H1 (cell line): Measurements from ENCODE around the gene S100P. TPM values are rescaled to one million over a fixed set of nuclear protein-coding genes. Genes with fewer than 3 reads are reported as not detected.

Source experiments
- CTCF ChIA-PET: fragments of 300-600 bp; sonication (Branson Sonifier 250); formaldehyde crosslinking; loops from one replicate; lab custom pipeline; 2021; ENCODE audit not compliant: partially characterized antibody; lab: Charles Lee
- POLR2A ChIA-PET: fragments of 300-600 bp; sonication (Branson Sonifier 250); formaldehyde crosslinking; loops from one replicate; lab custom pipeline; 2021; ENCODE audit warnings: inconsistent platforms; ENCODE audit not compliant: partially characterized antibody; lab: Charles Lee
- DNase-seq, 2 experiments: peaks; one replicate each; pipeline versions ENCODE4 v3.0.0 to v3.0.0-alpha.2; 2010 to 2022; ENCODE audit warnings: low spot score in 2 of 2, low read depth in 1 of 2, mixed read lengths in 1 of 2
- FAIRE-seq: peaks from 2 replicates; lab custom pipeline; 2011; peaks lifted over from hg19 to GRCh38; lab: Jason Lieb, UNC
- H2AFZ ChIP-seq: 2 replicates; pipeline ENCODE4 v1.8.1; 2012; ENCODE audit warnings: low read length, inconsistent platforms
- H2AK5ac ChIP-seq: 2 replicates; pipeline ENCODE4 v1.6.1; 2013; ENCODE audit warnings: low read depth, low read length
- H2BK120ac ChIP-seq: replicated peaks from 2 replicates; pipeline ENCODE3; 2013; ENCODE audit warnings: low read depth, low read length, inconsistent platforms
- H2BK12ac ChIP-seq: 2 replicates; pipeline ENCODE4 v1.6.1; 2013; ENCODE audit warnings: low read depth, low read length
- H2BK15ac ChIP-seq: 2 replicates; pipeline ENCODE4 v1.6.1; 2013; ENCODE audit warnings: low read length
- H2BK20ac ChIP-seq: 2 replicates; pipeline ENCODE4 v1.6.1; 2013; ENCODE audit warnings: low read length
- H2BK5ac ChIP-seq: 2 replicates; pipeline ENCODE4 v1.6.1; 2013; ENCODE audit warnings: low read depth, low read length
- H3K14ac ChIP-seq: 2 replicates; pipeline ENCODE4 v1.6.1; 2013; ENCODE audit warnings: inconsistent platforms; ENCODE audit not compliant: insufficient read length
- H3K18ac ChIP-seq: 2 replicates; pipeline ENCODE4 v1.6.1; 2013; ENCODE audit warnings: low read length; ENCODE audit errors: extremely low read depth
- H3K23ac ChIP-seq: 2 replicates; pipeline ENCODE4 v1.6.1; 2013; ENCODE audit warnings: inconsistent platforms; ENCODE audit not compliant: insufficient read length
- H3K23me2 ChIP-seq: 2 replicates; pipeline ENCODE4 v1.6.1; 2013; ENCODE audit warnings: low read depth, low read length
- H3K27ac ChIP-seq: 2 replicates; pipeline ENCODE4 v1.6.1; 2011; ENCODE audit warnings: low read depth, low read length, inconsistent platforms
- H3K27me3 ChIP-seq, 4 experiments: replicated peaks in 1 of 4; 1 replicate in 1 of 4; 2 replicates in 3 of 4; pipeline versions ENCODE4 v1.6.1 to v1.8.1; 2011 to 2013; ENCODE audit warnings: low read length in 3 of 4, mild to moderate bottlenecking in 3 of 4, inconsistent platforms in 2 of 4, mixed read lengths in 2 of 4, moderate library complexity in 1 of 4; ENCODE audit not compliant: control insufficient read depth in 3 of 4, insufficient read depth in 3 of 4; ENCODE audit errors: extremely low read depth in 1 of 4
- H3K36me3 ChIP-seq, 4 experiments: 2 replicates each; pipeline versions ENCODE4 v1.6.1 to v1.8.1; 2011 to 2013; ENCODE audit warnings: mild to moderate bottlenecking in 4 of 4, low read length in 3 of 4, moderate library complexity in 2 of 4, control low read depth in 1 of 4, inconsistent platforms in 1 of 4; ENCODE audit not compliant: insufficient read depth in 4 of 4, control insufficient read depth in 2 of 4
- H3K4ac ChIP-seq: replicated peaks from 2 replicates; pipeline ENCODE3; 2013; ENCODE audit warnings: low read length, low read depth, mixed read lengths, inconsistent platforms; ENCODE audit not compliant: insufficient read length
- H3K4me1 ChIP-seq, 4 experiments: replicated peaks in 1 of 4; 1 replicate in 1 of 4; 2 replicates in 3 of 4; pipeline versions ENCODE4 v1.6.1 to v1.8.1; 2011 to 2013; ENCODE audit warnings: low read length in 3 of 4, inconsistent platforms in 2 of 4, mixed read lengths in 1 of 4; ENCODE audit not compliant: insufficient read depth in 4 of 4, control insufficient read depth in 3 of 4
- H3K4me2 ChIP-seq, 2 experiments: 2 replicates each; pipeline versions ENCODE4 v1.6.1 to v1.8.1; 2011 to 2013; ENCODE audit warnings: low read depth in 2 of 2, low read length in 2 of 2, control low read depth in 1 of 2, inconsistent platforms in 1 of 2, mild to moderate bottlenecking in 1 of 2; ENCODE audit not compliant: insufficient read depth in 1 of 2
- H3K4me3 ChIP-seq, 4 experiments: fragments of 200-600, 300-600 bp in 1 of 4; sonication (generic), shearing (Covaris generic), sonication (Bioruptor Twin) in 1 of 4; 2 replicates each; pipeline versions ENCODE4 v1.5.1 to v1.8.1; 2011 to 2016; ENCODE audit warnings: low read length in 4 of 4, low read depth in 3 of 4, control low read depth in 2 of 4, inconsistent platforms in 2 of 4, mild to moderate bottlenecking in 2 of 4, mixed read lengths in 1 of 4, moderate library complexity in 1 of 4; ENCODE audit not compliant: insufficient read depth in 2 of 4; ENCODE audit errors: extremely low read depth in 1 of 4
- H3K56ac ChIP-seq: replicated peaks from 2 replicates; pipeline ENCODE3; 2013; ENCODE audit warnings: low read depth, mild to moderate bottlenecking, mixed read lengths, low read length, inconsistent platforms; ENCODE audit not compliant: insufficient read length
- H3K79me1 ChIP-seq: 2 replicates; pipeline ENCODE4 v1.6.1; 2013; ENCODE audit warnings: low read depth, low read length, control low read depth
- H3K79me2 ChIP-seq, 2 experiments: 2 replicates each; pipeline versions ENCODE4 v1.6.1 to v1.8.1; 2012 to 2013; ENCODE audit warnings: low read length in 2 of 2, mild to moderate bottlenecking in 2 of 2, inconsistent platforms in 1 of 2; ENCODE audit not compliant: insufficient read depth in 2 of 2, control insufficient read depth in 1 of 2
- H3K9ac ChIP-seq, 4 experiments: replicated peaks in 1 of 4; 1 replicate in 1 of 4; 2 replicates in 3 of 4; pipeline versions ENCODE4 v1.6.1 to v1.8.1; 2011 to 2013; ENCODE audit warnings: low read depth in 3 of 4, low read length in 3 of 4, control low read depth in 2 of 4, mild to moderate bottlenecking in 2 of 4, moderate library complexity in 2 of 4, inconsistent platforms in 1 of 4; ENCODE audit errors: extremely low read depth in 1 of 4
- H3K9me3 ChIP-seq, 2 experiments: 2 replicates each; pipeline versions ENCODE4 v1.6.1 to v1.8.1; 2012 to 2013; ENCODE audit warnings: mild to moderate bottlenecking in 2 of 2, moderate library complexity in 2 of 2, control low read depth in 1 of 2, inconsistent platforms in 1 of 2, low read depth in 1 of 2, low read length in 1 of 2, mixed read lengths in 1 of 2; ENCODE audit not compliant: insufficient read depth in 2 of 2
- H4K20me1 ChIP-seq, 2 experiments: replicated peaks in 1 of 2; 2 replicates each; pipeline versions ENCODE3 to v1.8.1; 2011 to 2013; ENCODE audit warnings: inconsistent platforms in 2 of 2, low read length in 2 of 2, mild to moderate bottlenecking in 1 of 2; ENCODE audit not compliant: insufficient read depth in 2 of 2, control insufficient read depth in 1 of 2
- H4K5ac ChIP-seq: 2 replicates; pipeline ENCODE4 v1.6.1; 2013; ENCODE audit warnings: low read length, low read depth, mixed read lengths, inconsistent platforms; ENCODE audit not compliant: insufficient read length
- H4K8ac ChIP-seq: 2 replicates; pipeline ENCODE4 v1.8.0; 2013; ENCODE audit warnings: mild to moderate bottlenecking, moderate library complexity, low read length, inconsistent platforms; ENCODE audit not compliant: insufficient read depth; ENCODE audit errors: extremely low read depth
- H4K91ac ChIP-seq: replicated peaks from 2 replicates; pipeline ENCODE3; 2013; ENCODE audit warnings: low read length, mixed read lengths, inconsistent platforms; ENCODE audit not compliant: insufficient read length
- CBX8 ChIP-seq: fragments of 300-800, 300-1000 bp; sonication (generic); IDR thresholded peaks from 2 replicates; pipeline ENCODE4 v1.7.1; 2016; ENCODE audit warnings: low read depth, low read length, borderline replicate concordance
- JUN ChIP-seq: IDR thresholded peaks from 2 replicates; pipeline ENCODE4 v1.6.1; 2011; ENCODE audit warnings: low read depth, mild to moderate bottlenecking, improper control_type of control experiment, low read length
- WGBS, 2 experiments: shearing (Covaris generic) in 1 of 2; methylation state at CpG; one replicate each; pipeline versions ENCODE4 v1.1.6 to v1.1.7; 2013 to 2015; ENCODE audit warnings: low lambda C conversion rate in 2 of 2, mixed read lengths in 2 of 2, inconsistent platforms in 1 of 2, low coverage in 1 of 2, missing lambda C conversion rate in 1 of 2; ENCODE audit not compliant: insufficient replicate concordance in 2 of 2, insufficient coverage in 1 of 2, insufficient read length in 1 of 2; ENCODE audit errors: extremely low coverage in 1 of 2, missing lambda C conversion rate in 1 of 2; 5-methylcytosine and 5-hydroxymethylcytosine counted together
- polyA plus RNA-seq, 7 experiments: library from polyadenylated mRNA; depleted of rRNA in 3 of 7; stranded (reverse) in 5 of 7; unstranded in 2 of 7; fragments of >200 nt in 5 of 7; fragments of 200-250 nt in 2 of 7; gene quantifications; 1 replicate in 5 of 7; 2 replicates in 1 of 7; 4 replicates in 1 of 7; pipeline versions ENCODE4 v1.2.1 to v1.2.3, GENCODE V29; 2011 to 2013; ENCODE audit warnings: missing spikeins in 2 of 7, mixed read lengths in 2 of 7
- total RNA-seq: library from RNA; stranded (reverse); fragmentation: NEBNext Ultra II Directional; extraction: Animal tissue kit (Norgen Biotek cat#: 25700); gene quantifications from 2 replicates; pipeline ENCODE4 v1.2.1, GENCODE V29; 2021

S100P gene
- total and polyA plus RNA-seq, 2 of the 8 experiments (the other 6 are each of a cell fraction or from before 2014, with no cell fraction given) = not detected

DNA sequence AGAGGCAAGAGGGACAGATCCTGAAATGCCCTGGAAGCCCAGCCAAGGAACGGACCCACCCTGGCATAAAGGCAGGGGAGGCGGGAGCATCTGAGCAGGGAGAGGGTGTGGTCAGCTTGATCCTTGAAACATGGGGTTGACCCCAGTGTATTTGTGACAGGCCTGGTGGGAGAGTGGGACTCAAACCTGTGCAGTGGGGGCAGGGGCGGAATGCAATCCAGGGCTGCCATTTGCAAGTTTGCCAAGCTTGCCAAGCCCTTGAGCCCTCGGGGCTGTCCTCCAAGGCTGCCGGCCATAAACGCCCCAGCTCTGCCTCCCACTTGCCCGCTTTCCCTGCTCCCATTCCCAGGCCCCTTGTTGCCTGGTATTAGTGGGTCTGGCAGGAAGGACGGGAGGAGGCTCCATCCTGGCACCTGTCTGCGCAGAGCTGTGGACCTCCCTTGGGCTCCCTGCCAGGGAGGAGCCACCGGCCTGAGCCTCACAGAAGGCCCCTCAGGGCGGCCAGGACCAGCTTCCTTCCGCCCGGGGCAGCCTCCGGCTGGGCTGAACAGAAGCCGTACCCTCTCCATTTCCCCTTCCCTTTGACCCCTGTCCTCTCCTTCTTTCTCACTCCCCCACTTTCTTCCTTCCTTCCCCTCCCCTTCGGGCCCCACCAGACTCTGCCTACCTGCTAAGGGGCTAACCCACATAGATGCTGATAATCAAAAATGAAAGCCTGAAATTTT is 661 bp downstream of the S100P start:
- H3K79me2 ChIP-seq = no peaks in the 10 kb centered on the region
- H4K20me1 ChIP-seq = peaks cover 0 to 2% of the 10 kb centered on the region in 2 experiments
- H4K5ac ChIP-seq = no peak overlapping the region
- H3K27me3 ChIP-seq = no peaks in the 10 kb centered on the region
- H2AK5ac ChIP-seq = no peak overlapping the region
- no peaks in the 10 kb centered on the region; the same call in 1 of the 2 replicates for H3K23me2 ChIP-seq
- POLR2A ChIA-PET = interaction anchor here (1.2 kb wide), 1 partner anchor 9 kb away, joined by 4 read pairs; no protein-coding TSS in a partner anchor
- no peak overlapping the region for H2AFZ ChIP-seq
- TF ChIP-seq JUN (no peak), CBX8 (no peak)
- CTCF ChIA-PET = interaction anchor here (0.8 to 2.5 kb wide), 5 partner anchors 9 to 23 kb away, joined by 3 to 9 read pairs (median 4); partner anchors contain the start of gene MRFAP1L1
- no peak overlapping the region for H2BK120ac ChIP-seq
- H3K4me1 ChIP-seq = peaks cover 0 to 11% (median 10%) of the 10 kb centered on the region in 4 experiments; a peak in 6 of 7 replicates
- H3K4me2 ChIP-seq = no peak overlapping the region
- no peak overlapping the region for H2BK15ac ChIP-seq
- peaks cover 1% of the 10 kb centered on the region; the same call in 1 of the 2 replicates for H3K79me1 ChIP-seq
- H3K27ac ChIP-seq = no peak overlapping the region
- DNase-seq (no peak), FAIRE-seq (no peak)
- 0 out of 2 replicates have a peak overlapping the region, but pooled peaks have one; percentile 27 for H2BK12ac ChIP-seq
- no peak overlapping the region for H3K56ac ChIP-seq
- no peak overlapping the region for H3K4ac ChIP-seq
- H3K18ac ChIP-seq = no peak overlapping the region
- no peak overlapping the region for H3K14ac ChIP-seq
- H3K23ac ChIP-seq = no peak overlapping the region
- no peak overlapping the region for H4K8ac ChIP-seq
- no peaks in the 10 kb centered on the region for H3K9me3 ChIP-seq
- H2BK20ac ChIP-seq = no peak overlapping the region
- H4K91ac ChIP-seq = no peak overlapping the region
- WGBS, 2 experiments = 78% methylated on average over 15 of the region's 16 CpGs; no CpG with 5 or more reads in 1 of the 2 experiments
- no peak overlapping the region for H3K9ac ChIP-seq
- no peaks in the 10 kb centered on the region for H3K36me3 ChIP-seq
- H3K4me3 ChIP-seq = no peak overlapping the region
- no peak overlapping the region; the same call in 1 of the 2 replicates for H2BK5ac ChIP-seq
